ENCODE measurements around the gene AFAP1L1. TPM values are rescaled to one million over a fixed set of nuclear protein-coding genes. Genes with fewer than 3 reads are reported as not detected.

Gene AFAP1L1
- total and polyA plus RNA-seq, 3 donors from 2014 or later, result 10.4 to 12.6 (median 11.9) TPM

DNA sequence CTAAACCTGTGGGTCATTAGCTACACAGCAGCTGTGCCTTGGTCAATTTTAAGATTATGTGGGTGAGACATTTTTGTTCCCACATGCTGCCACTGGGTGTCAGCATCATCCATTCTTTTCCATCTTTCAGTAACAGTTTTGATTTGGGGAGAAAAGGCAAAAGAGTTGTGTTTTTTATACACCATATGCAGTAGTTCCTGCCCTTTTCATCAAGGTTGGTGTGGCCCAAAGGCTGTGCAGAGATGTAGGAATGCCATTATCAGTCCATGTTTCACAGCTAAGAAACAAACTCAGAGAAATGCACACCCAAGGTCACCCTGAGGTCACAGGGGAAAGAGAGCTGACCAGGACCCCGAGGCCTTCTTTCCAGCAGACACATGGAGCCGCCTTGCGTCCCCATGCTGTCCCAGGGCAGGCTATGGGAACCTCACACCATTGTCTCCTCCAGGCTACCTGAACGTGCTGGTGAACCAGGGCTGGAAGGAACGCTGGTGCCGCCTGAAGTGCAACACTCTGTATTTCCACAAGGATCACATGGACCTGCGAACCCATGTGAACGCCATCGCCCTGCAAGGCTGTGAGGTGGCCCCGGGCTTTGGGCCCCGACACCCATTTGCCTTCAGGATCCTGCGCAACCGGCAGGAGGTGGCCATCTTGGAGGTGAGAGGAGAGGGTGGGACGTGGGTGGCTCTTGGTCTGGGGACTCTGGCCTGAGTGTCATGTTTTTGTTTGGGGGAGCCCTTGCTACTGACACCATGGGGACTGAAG lies 45.8 kb downstream of the AFAP1L1 start:
- peak; percentile 26 for DNase-seq
- H3K27ac ChIP-seq, result no peak overlapping the region
- 75 to 88% methylated on average over 4 to 14 of the region's 14 CpGs for WGBS, 2 donors
- H3K27me3 ChIP-seq, result no peaks in the 10 kb centered on the region
- H3K9me3 ChIP-seq, result no peaks in the 10 kb centered on the region
- TF ChIP-seq CTCF (IDR thresholded peaks at IDR 0.05) (peak; percentile 63 to 82 (median 65)), POLR2A (IDR thresholded peaks at IDR 0.05) (no peak)
- no peak overlapping the region for H3K4me3 ChIP-seq
- peaks cover 15% of the 10 kb centered on the region for H3K4me1 ChIP-seq
- intact Hi-C loops (cut with DNase I; ENCODE audit: low total_unique reads), result no loop called here
- H3K36me3 ChIP-seq (ENCODE audit: low read depth, missing control alignments), result no peaks in the 10 kb centered on the region

DNA sequence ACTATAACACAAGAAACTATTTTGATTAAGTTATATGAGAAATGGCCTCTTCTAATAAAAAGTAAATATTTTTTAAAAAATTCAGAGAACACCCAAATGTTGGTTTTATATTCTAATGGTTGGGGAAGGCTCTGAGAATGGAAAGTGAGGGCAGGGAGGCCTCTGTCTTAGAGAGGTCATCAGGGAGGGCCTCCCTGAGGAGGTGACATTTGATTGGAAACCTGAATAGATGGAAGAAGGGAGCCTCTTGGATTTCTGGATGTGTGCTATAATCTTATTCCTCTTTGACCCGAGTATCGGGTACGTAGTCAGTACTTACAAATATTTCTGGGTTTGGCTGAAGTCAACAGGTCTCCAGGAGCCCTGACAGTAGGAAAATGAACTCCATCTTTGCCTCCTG lies 47.5 kb downstream of the AFAP1L1 start:
- intact Hi-C loops (cut with DNase I; ENCODE audit: low total_unique reads), result no loop called here
- no peak for DNase-seq
- 95 to 97% methylated on average over 3 of the region's 3 CpGs for WGBS, 2 donors
- no peak overlapping the region for H3K27ac ChIP-seq
- TF ChIP-seq CTCF (IDR thresholded peaks at IDR 0.05) (no peak), POLR2A (IDR thresholded peaks at IDR 0.05) (no peak)
- no peaks in the 10 kb centered on the region for H3K27me3 ChIP-seq
- no peak overlapping the region for H3K4me3 ChIP-seq
- peaks cover 15% of the 10 kb centered on the region for H3K4me1 ChIP-seq
- no peaks in the 10 kb centered on the region for H3K9me3 ChIP-seq
- H3K36me3 ChIP-seq (ENCODE audit: low read depth, missing control alignments), result no peaks in the 10 kb centered on the region

- WGBS, 2 donors, result 29 to 38% methylated on average over 1 to 4 of the region's 4 CpGs
Measured at GRCh38 chr5:149320791-149321330, 49.2 kb downstream of the AFAP1L1 start.

GRCh38 chr5:149322518-149322917 lies 50.9 kb downstream of the AFAP1L1 start:
- Histone ChIP-seq H3K27me3 (no peaks in the 10 kb centered on the region), H3K27ac (peak overlapping the region in 1 of 2 donors; percentile 0), H3K36me3 (ENCODE audit: low read depth, missing control alignments) (no peaks in the 10 kb centered on the region), H3K4me1 (peaks cover 11% of the 10 kb centered on the region), H3K9me3 (no peaks in the 10 kb centered on the region), H3K4me3 (no peak overlapping the region)
- intact Hi-C loops (cut with DNase I; ENCODE audit: low total_unique reads), result loop anchor here (10.0 kb wide), 1 partner anchor 232 kb away; the partner anchor contains the start of gene CSNK1A1
- DNase-seq, result no peak
- no peak for TF ChIP-seq POLR2A (IDR thresholded peaks at IDR 0.05)
- no peak for TF ChIP-seq CTCF (IDR thresholded peaks at IDR 0.05)
- 87 to 89% methylated on average over 7 to 12 of the region's 12 CpGs for WGBS, 2 donors

More at GRCh38 chr5:149320791-149321330, 49.2 kb downstream of the AFAP1L1 start:
- peak overlapping the region; percentile 55 to 65 for H3K27ac ChIP-seq
- no peak for TF ChIP-seq POLR2A (IDR thresholded peaks at IDR 0.05)
- TF ChIP-seq CTCF (IDR thresholded peaks at IDR 0.05), result no peak
- H3K4me1 ChIP-seq, result peaks cover 15% of the 10 kb centered on the region
- intact Hi-C loops (cut with DNase I; ENCODE audit: low total_unique reads), result loop anchor here (10.0 kb wide), 1 partner anchor 234 kb away; the partner anchor contains the start of gene CSNK1A1
- H3K4me3 ChIP-seq, result no peak overlapping the region
- DNase-seq, result peak; percentile 94
- no peaks in the 10 kb centered on the region for H3K36me3 ChIP-seq (ENCODE audit: low read depth, missing control alignments)
- H3K9me3 ChIP-seq, result no peaks in the 10 kb centered on the region
- H3K27me3 ChIP-seq, result no peaks in the 10 kb centered on the region
